Neural cell (in vitro differentiated cells): Measurements from ENCODE around the gene MAMDC2.

Experiments used
- EP300 ChIP-seq: fragments of 450-650 bp; conservative IDR thresholded peaks from 2 replicates; pipeline ENCODE4 v1.6.1; 2014; ENCODE audit warnings: antibody characterized with exemption, mild to moderate bottlenecking, moderate library complexity; ENCODE audit not compliant: poor library complexity, severe bottlenecking
- EZH2 ChIP-seq: fragments of 200-600, 300-800 bp; shearing (Covaris generic), sonication (generic); IDR thresholded peaks from 2 replicates; pipeline ENCODE4 v1.6.1; 2014; ENCODE audit warnings: antibody characterized with exemption, low read length, borderline replicate concordance, mild to moderate bottlenecking; ENCODE audit not compliant: insufficient read depth, poor library complexity, severe bottlenecking
- POLR2AphosphoS5 ChIP-seq: IDR thresholded peaks from 2 replicates; pipeline ENCODE4 v1.6.1; 2012
- RAD21 ChIP-seq: fragments of 450-650 bp; conservative IDR thresholded peaks from 2 replicates; pipeline ENCODE4 v1.6.1; 2014; ENCODE audit warnings: antibody characterized with exemption, mild to moderate bottlenecking, moderate library complexity
- TAF1 ChIP-seq: IDR thresholded peaks from 2 replicates; pipeline ENCODE4 v1.6.1; 2012; ENCODE audit warnings: low read depth
- TF ChIP-seq, protein P1 (sequence below): fragments of 450-650 bp; IDR thresholded peaks from 2 replicates; pipeline ENCODE4 v1.5.1; 2014; ENCODE audit warnings: antibody characterized with exemption, mild to moderate bottlenecking, moderate library complexity; ENCODE audit not compliant: poor library complexity, severe bottlenecking

DNA sequence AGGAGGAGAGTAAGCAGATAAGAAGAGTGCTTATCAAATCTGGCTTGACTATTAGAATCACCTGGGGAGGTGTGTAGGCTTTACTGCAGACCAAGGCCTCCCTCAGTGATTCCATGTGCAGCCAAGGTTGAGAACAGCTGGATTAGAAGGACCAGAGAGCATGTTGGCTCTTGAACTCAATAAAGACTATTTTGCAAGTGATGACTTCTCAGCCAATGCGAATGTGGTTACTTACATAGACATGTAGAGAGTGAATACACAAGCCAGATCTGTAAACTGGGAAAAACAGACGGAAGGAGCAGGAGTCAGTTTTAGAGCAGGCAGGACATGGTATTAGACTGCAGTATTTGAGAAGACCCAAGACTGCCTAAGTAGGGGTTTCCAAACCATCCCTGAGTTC lies 48.5 kb downstream of the MAMDC2 start:
- no peak for TF ChIP-seq RAD21
- TF ChIP-seq, protein P1, sequence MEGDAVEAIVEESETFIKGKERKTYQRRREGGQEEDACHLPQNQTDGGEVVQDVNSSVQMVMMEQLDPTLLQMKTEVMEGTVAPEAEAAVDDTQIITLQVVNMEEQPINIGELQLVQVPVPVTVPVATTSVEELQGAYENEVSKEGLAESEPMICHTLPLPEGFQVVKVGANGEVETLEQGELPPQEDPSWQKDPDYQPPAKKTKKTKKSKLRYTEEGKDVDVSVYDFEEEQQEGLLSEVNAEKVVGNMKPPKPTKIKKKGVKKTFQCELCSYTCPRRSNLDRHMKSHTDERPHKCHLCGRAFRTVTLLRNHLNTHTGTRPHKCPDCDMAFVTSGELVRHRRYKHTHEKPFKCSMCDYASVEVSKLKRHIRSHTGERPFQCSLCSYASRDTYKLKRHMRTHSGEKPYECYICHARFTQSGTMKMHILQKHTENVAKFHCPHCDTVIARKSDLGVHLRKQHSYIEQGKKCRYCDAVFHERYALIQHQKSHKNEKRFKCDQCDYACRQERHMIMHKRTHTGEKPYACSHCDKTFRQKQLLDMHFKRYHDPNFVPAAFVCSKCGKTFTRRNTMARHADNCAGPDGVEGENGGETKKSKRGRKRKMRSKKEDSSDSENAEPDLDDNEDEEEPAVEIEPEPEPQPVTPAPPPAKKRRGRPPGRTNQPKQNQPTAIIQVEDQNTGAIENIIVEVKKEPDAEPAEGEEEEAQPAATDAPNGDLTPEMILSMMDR: no peak
- no peak for TF ChIP-seq EP300
- no peak for TF ChIP-seq EZH2
- TF ChIP-seq TAF1: no peak
- no peak for TF ChIP-seq POLR2AphosphoS5
